ENCODE measurements around the gene OR14A16. TPM values are rescaled to one million over a fixed set of nuclear protein-coding genes. Genes with fewer than 3 reads are reported as not detected.

Gene OR14A16
- total RNA-seq, 4 donors from 2014 or later = not detected

GRCh38 chr1:247797518-247797917, 26.4 kb downstream of the OR14A16 start:
- H3K9me3 ChIP-seq = no peaks in the 10 kb centered on the region
- no peaks in the 10 kb centered on the region for H3K36me3 ChIP-seq
- DNase-seq = no peak
- TF ChIP-seq POLR2A (IDR thresholded peaks at IDR 0.05) (no peak), CTCF (IDR thresholded peaks at IDR 0.05) (no peak)
- no peak overlapping the region for H3K4me3 ChIP-seq
- intact Hi-C loops (cut with DNase I; ENCODE audit: low total_unique reads) = no loop called here
- no peaks in the 10 kb centered on the region for H3K4me1 ChIP-seq
- no peak overlapping the region for H3K27ac ChIP-seq
- H3K27me3 ChIP-seq = no peaks in the 10 kb centered on the region

GRCh38 chr1:247769603-247770002, 54.3 kb downstream of the OR14A16 start:
- H3K9me3 ChIP-seq = no peaks in the 10 kb centered on the region
- H3K4me1 ChIP-seq = no peaks in the 10 kb centered on the region
- no peak for TF ChIP-seq CTCF (IDR thresholded peaks at IDR 0.05)
- no peak for TF ChIP-seq POLR2A (IDR thresholded peaks at IDR 0.05)
- no peaks in the 10 kb centered on the region for H3K27me3 ChIP-seq
- intact Hi-C loops (cut with DNase I; ENCODE audit: low total_unique reads) = no loop called here
- H3K27ac ChIP-seq = no peak overlapping the region
- H3K36me3 ChIP-seq = no peaks in the 10 kb centered on the region
- H3K4me3 ChIP-seq = no peak overlapping the region
- DNase-seq = no peak

Other genes starting within 250 kb of the OR14A16 start
- gene OR2G2, start 235.8 kb downstream of the OR14A16 start, total RNA-seq = not detected
- not detected for gene OR2G3, start 218.5 kb downstream of the OR14A16 start, total RNA-seq
- gene OR13G1, start 144.4 kb downstream of the OR14A16 start, total RNA-seq = not detected
- gene OR6F1, start 107.5 kb downstream of the OR14A16 start, total RNA-seq = not detected
- not detected for gene OR14K1, start 85.5 kb downstream of the OR14A16 start, total RNA-seq
- not detected for gene OR14A2, start 76.0 kb downstream of the OR14A16 start, total RNA-seq
- gene OR1C1, start 63.6 kb downstream of the OR14A16 start, total RNA-seq = not detected
- gene OR11L1, start 17.8 kb upstream of the OR14A16 start, total RNA-seq = not detected
- 10 to 100 TPM in 1 of 4 donors, 1 to 10 TPM in 2, under 1 TPM in 1; 0.88 to 10.3 (median 2.1) TPM for gene TRIM58, start 33.1 kb upstream of the OR14A16 start, total RNA-seq
- gene OR2W3, start 71.5 kb upstream of the OR14A16 start, total RNA-seq = under 1 TPM in 1 of 4 donors, not detected in 3; 0.49 TPM
- gene OR2T8, start 96.1 kb upstream of the OR14A16 start, total RNA-seq = under 1 TPM in 1 of 4 donors, not detected in 3; 0.40 TPM
- not detected for gene OR2AJ1, start 100.8 kb upstream of the OR14A16 start, total RNA-seq
- not detected for gene OR2L8, start 124.7 kb upstream of the OR14A16 start, total RNA-seq
- not detected for gene OR2AK2, start 141.1 kb upstream of the OR14A16 start, total RNA-seq
- gene OR2L5, start 189.5 kb upstream of the OR14A16 start, total RNA-seq = under 1 TPM in 1 of 4 donors, not detected in 3; 0.14 TPM
- gene OR2L2, start 206.0 kb upstream of the OR14A16 start, total RNA-seq = under 1 TPM in 1 of 4 donors, not detected in 3; 0.30 TPM
- under 1 TPM in 1 of 4 donors, not detected in 3; 0.15 TPM for gene OR2L3, start 222.7 kb upstream of the OR14A16 start, total RNA-seq